HG03095 (cell line): Measurements from ENCODE around the gene CABLES2.

ENCODE experiments used
- ATAC-seq: cut with Tn5 transposase; IDR thresholded peaks from one replicate; pipeline ENCODE4 v1.9.1; 2021; ENCODE audit warnings: moderate library complexity; ENCODE audit not compliant: unreplicated experiment

CABLES2 gene

GRCh38 chr20:62350629-62351422 lies 56.3 kb downstream of the CABLES2 start:
- no peak for ATAC-seq

- no peak for ATAC-seq
These were observed 56.9 kb downstream of the CABLES2 start for GRCh38 chr20:62350098-62350628.

- no peak for ATAC-seq
These were observed 57.5 kb downstream of the CABLES2 start for GRCh38 chr20:62349556-62350097.

GRCh38 chr20:62348604-62349003 lies 58.5 kb downstream of the CABLES2 start:
- no peak for ATAC-seq

- ATAC-seq, result no peak
These were observed 59.6 kb downstream of the CABLES2 start for GRCh38 chr20:62347445-62347844.

- ATAC-seq, result no peak
These were observed 60.0 kb downstream of the CABLES2 start for GRCh38 chr20:62347151-62347404.

- no peak for ATAC-seq
These were observed 60.5 kb downstream of the CABLES2 start for GRCh38 chr20:62346398-62347150.

GRCh38 chr20:62345681-62346370 lies 61.3 kb downstream of the CABLES2 start:
- ATAC-seq, result no peak

- ATAC-seq, result no peak
These were observed 62.3 kb downstream of the CABLES2 start for GRCh38 chr20:62344782-62345181.

- no peak for ATAC-seq
These were observed 63.0 kb downstream of the CABLES2 start for GRCh38 chr20:62344092-62344491.

- no peak for ATAC-seq
These were observed 64.2 kb downstream of the CABLES2 start for GRCh38 chr20:62342910-62343309.

GRCh38 chr20:62339647-62340062 lies 67.4 kb downstream of the CABLES2 start:
- peak; percentile 77 for ATAC-seq
